DND-41 (cell line): Measurements from ENCODE around the gene TSHZ1.

Experiments used
- CTCF ChIP-seq: IDR thresholded peaks from 2 replicates; pipeline ENCODE4 v1.5.1; 2012; ENCODE audit warnings: borderline replicate concordance, low read length, moderate library complexity, mild to moderate bottlenecking; ENCODE audit not compliant: poor library complexity, severe bottlenecking; ENCODE audit errors: extremely low read depth
- EZH2 ChIP-seq: IDR thresholded peaks from 3 replicates; pipeline ENCODE4 v1.6.1; 2012; ENCODE audit warnings: borderline replicate concordance, low read depth, mild to moderate bottlenecking, moderate library complexity, low read length, inconsistent platforms; ENCODE audit not compliant: severe bottlenecking

GRCh38 chr18:75321431-75321830 is 110.8 kb downstream of the TSHZ1 start:
- TF ChIP-seq CTCF (no peak), EZH2 (no peak)
